OCI-LY1 (cell line): Measurements from ENCODE around the gene SOX13.

Experiments used
- H2AFZ ChIP-seq: fragments of 200-600 bp; sonication (generic), shearing (Covaris generic); 2 replicates; pipeline ENCODE4 v1.6.0; 2014; ENCODE audit warnings: antibody characterized with exemption, mild to moderate bottlenecking, low read length
- H3F3A ChIP-seq: fragments of 200-600 bp; sonication (generic), shearing (Covaris generic); 2 replicates; pipeline ENCODE4 v1.6.0; 2014; ENCODE audit warnings: mild to moderate bottlenecking, antibody characterized with exemption, low read length, moderate library complexity; ENCODE audit not compliant: insufficient read depth
- H3K27ac ChIP-seq: fragments of 200-600 bp; sonication (generic); 2 replicates; pipeline ENCODE4 v1.5.1; 2014; ENCODE audit warnings: low read length, mixed run types, mild to moderate bottlenecking, low read depth; ENCODE audit not compliant: poor library complexity, severe bottlenecking
- H3K27me3 ChIP-seq: fragments of 200-600 bp; sonication (generic); 2 replicates; pipeline ENCODE4 v1.6.0; 2014; ENCODE audit warnings: antibody characterized with exemption, mild to moderate bottlenecking, low read length, moderate library complexity; ENCODE audit not compliant: insufficient read depth
- H3K36me3 ChIP-seq: fragments of 200-600 bp; sonication (generic); 2 replicates; pipeline ENCODE4 v1.6.1; 2014; ENCODE audit warnings: mild to moderate bottlenecking, antibody characterized with exemption, low read length, moderate library complexity, mixed read lengths; ENCODE audit not compliant: insufficient read depth
- H3K4me1 ChIP-seq: fragments of 200-600 bp; sonication (generic); 2 replicates; pipeline ENCODE4 v1.5.1; 2014; ENCODE audit warnings: mild to moderate bottlenecking, low read length, moderate library complexity; ENCODE audit not compliant: insufficient read depth, severe bottlenecking
- H3K4me2 ChIP-seq: fragments of 200-600 bp; sonication (generic), shearing (Covaris generic); 2 replicates; pipeline ENCODE4 v1.6.1; 2014; ENCODE audit warnings: low read length
- H3K4me3 ChIP-seq: fragments of 200-600 bp; sonication (generic); 2 replicates; pipeline ENCODE4 v1.5.1; 2014; ENCODE audit warnings: low read length, low read depth, mild to moderate bottlenecking, mixed read lengths; ENCODE audit not compliant: poor library complexity, severe bottlenecking
- H3K79me2 ChIP-seq: fragments of 200-600 bp; shearing (Covaris generic); 2 replicates; pipeline ENCODE4 v1.6.1; 2016; ENCODE audit warnings: mixed run types, low read length, mixed read lengths; ENCODE audit not compliant: insufficient read depth
- H3K9ac ChIP-seq: fragments of 200-600 bp; sonication (generic), shearing (Covaris generic); 2 replicates; pipeline ENCODE4 v1.6.1; 2014; ENCODE audit warnings: mild to moderate bottlenecking, low read length, mixed read lengths
- H3K9me2 ChIP-seq: fragments of 200-600 bp; sonication (generic), shearing (Covaris generic); 2 replicates; pipeline ENCODE4 v1.6.1; 2014; ENCODE audit warnings: low read depth, mild to moderate bottlenecking, low read length, mixed read lengths
- H3K9me3 ChIP-seq: fragments of 200-600 bp; shearing (Covaris generic); 2 replicates; pipeline ENCODE4 v1.6.1; 2014; ENCODE audit warnings: low read length, mixed read lengths
- H4K20me1 ChIP-seq: fragments of 200-600 bp; sonication (generic), shearing (Covaris generic); 2 replicates; pipeline ENCODE4 v1.6.0; 2016; ENCODE audit warnings: mild to moderate bottlenecking, low read length; ENCODE audit not compliant: insufficient read depth
- CTCF ChIP-seq: fragments of 200-600 bp; sonication (generic), shearing (Covaris generic); IDR thresholded peaks from 2 replicates; pipeline ENCODE4 v1.5.1; 2017; ENCODE audit warnings: mild to moderate bottlenecking, antibody characterized with exemption, low read length, moderate library complexity, mixed read lengths
- EZH2 ChIP-seq: fragments of 200-600 bp; sonication (generic), shearing (Covaris generic); IDR thresholded peaks from 2 replicates; pipeline ENCODE4 v1.8.0; 2017; ENCODE audit warnings: borderline replicate concordance, mixed run types, mild to moderate bottlenecking, antibody characterized with exemption, low read length, moderate library complexity, mixed read lengths

Gene SOX13

DNA sequence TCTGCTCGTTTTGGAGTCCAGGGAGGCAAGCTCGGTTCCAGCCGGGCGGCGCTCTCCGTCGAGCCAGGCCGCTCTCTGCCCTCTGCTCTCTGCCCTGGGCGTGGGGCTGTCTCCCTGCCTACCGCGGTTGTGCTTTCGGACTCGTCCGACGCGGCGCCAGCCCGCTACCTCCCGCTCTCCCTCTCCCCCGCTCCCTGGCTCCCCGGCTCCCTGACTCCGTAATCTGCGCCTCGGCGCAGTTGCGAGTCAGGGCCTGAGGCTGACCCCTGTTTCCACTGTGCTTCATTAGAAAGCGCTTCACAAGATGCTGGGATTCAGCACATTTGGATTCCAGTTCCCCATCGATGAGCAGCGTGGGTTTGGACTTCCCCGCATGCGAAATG, 2.2 kb downstream of the SOX13 start:
- H3K9me3 ChIP-seq: no peaks in the 10 kb centered on the region
- no peaks in the 10 kb centered on the region for H3K9me2 ChIP-seq
- H3K4me2 ChIP-seq: no peak overlapping the region
- TF ChIP-seq CTCF (no peak), EZH2 (no peak)
- no peaks in the 10 kb centered on the region for H3K36me3 ChIP-seq
- no peak overlapping the region for H3K27ac ChIP-seq
- H3K9ac ChIP-seq: no peak overlapping the region
- no peak overlapping the region for H3K4me3 ChIP-seq
- H2AFZ ChIP-seq: no peak overlapping the region
- no peaks in the 10 kb centered on the region for H3K4me1 ChIP-seq
- H3K79me2 ChIP-seq: no peaks in the 10 kb centered on the region
- no peaks in the 10 kb centered on the region for H3F3A ChIP-seq
- no peaks in the 10 kb centered on the region for H4K20me1 ChIP-seq
- H3K27me3 ChIP-seq: no peaks in the 10 kb centered on the region

- TF ChIP-seq EZH2 (no peak), CTCF (no peak)
Observed at GRCh38 chr1:204075890-204076846, 3.3 kb downstream of the SOX13 start.

DNA sequence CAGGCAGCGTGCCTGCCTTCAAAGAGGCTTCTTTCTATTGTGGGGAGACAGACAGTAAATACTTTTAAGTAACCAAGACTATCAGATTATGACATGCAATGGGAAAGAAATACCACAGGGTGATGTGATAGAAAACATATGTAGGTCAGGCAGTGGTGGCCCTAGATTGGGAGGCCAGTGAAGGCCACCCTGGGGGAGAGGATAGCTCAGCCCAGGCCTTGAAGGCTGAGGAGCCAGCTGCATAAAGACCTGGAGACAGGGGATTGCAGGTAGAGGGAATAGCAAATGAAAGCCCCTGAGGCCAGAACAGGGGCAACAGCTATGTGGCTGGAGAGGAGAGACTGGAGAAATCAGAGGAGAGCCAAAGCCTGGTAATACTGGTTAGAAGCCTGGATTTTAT, 4.0 kb downstream of the SOX13 start:
- Histone ChIP-seq H3K79me2 (no peaks in the 10 kb centered on the region), H3K4me2 (no peak overlapping the region)

More at GRCh38 chr1:204075890-204076846, 3.3 kb downstream of the SOX13 start:
- Histone ChIP-seq H3K4me2 (no peak overlapping the region), H2AFZ (no peak overlapping the region), H3K27ac (no peak overlapping the region), H3K36me3 (no peaks in the 10 kb centered on the region), H3K27me3 (no peaks in the 10 kb centered on the region), H3K79me2 (no peaks in the 10 kb centered on the region), H3K9ac (no peak overlapping the region), H4K20me1 (no peaks in the 10 kb centered on the region), H3K9me3 (no peaks in the 10 kb centered on the region), H3K9me2 (no peaks in the 10 kb centered on the region), H3K4me3 (no peak overlapping the region), H3K4me1 (no peaks in the 10 kb centered on the region), H3F3A (no peaks in the 10 kb centered on the region)

More for the DNA sequence above, 4.0 kb downstream of the SOX13 start:
- no peak overlapping the region for H3K9ac ChIP-seq
- no peaks in the 10 kb centered on the region for H3K27me3 ChIP-seq
- no peak overlapping the region for H3K4me3 ChIP-seq
- H2AFZ ChIP-seq: no peak overlapping the region
- H3K9me3 ChIP-seq: no peaks in the 10 kb centered on the region
- no peak overlapping the region for H3K27ac ChIP-seq
- TF ChIP-seq EZH2 (no peak), CTCF (no peak)
- no peaks in the 10 kb centered on the region for H3K9me2 ChIP-seq
- no peaks in the 10 kb centered on the region for H4K20me1 ChIP-seq
- H3K36me3 ChIP-seq: no peaks in the 10 kb centered on the region
- H3F3A ChIP-seq: no peaks in the 10 kb centered on the region
- H3K4me1 ChIP-seq: no peaks in the 10 kb centered on the region
